ENCODE data around the gene PRKCZ. TPM values are rescaled to one million over a fixed set of nuclear protein-coding genes. Genes with fewer than 3 reads are reported as not detected.

Gene PRKCZ
- total and polyA plus RNA-seq, 4 donors: 4.8 to 9.9 (median 8.4) TPM

DNA sequence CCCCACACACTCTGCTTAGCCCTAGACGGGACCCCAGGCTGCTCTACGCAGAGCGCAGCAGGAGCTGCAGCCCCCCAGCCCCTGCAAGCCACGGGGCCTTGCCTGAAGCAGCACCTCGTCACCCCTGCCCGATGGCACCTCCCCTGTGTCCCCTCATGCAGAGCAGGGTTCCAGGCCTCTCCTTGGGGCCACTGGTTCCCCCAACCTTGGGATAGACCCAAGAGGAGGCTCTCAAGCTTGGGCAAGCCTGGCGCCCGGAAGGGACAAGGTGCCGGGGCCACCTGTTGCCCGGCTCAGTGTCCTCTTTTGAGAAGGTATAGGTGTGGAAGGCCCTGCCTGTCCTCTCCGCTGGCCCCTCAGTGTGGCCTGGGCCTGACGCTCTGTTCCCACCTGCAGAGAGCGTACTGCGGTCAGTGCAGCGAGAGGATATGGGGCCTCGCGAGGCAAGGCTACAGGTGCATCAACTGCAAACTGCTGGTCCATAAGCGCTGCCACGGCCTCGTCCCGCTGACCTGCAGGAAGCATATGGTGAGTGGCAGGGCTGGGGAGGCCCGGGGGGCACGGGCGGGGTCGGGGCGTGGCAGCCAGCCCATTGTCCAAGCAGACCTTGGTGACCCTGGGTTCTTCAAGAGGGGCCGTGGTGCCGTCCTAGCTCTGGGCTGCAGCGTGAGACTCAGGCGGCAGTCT is 93.7 kb downstream of the PRKCZ start:
- H3K9ac ChIP-seq (ENCODE audit: low read depth in 1 of 2, low read length in 2 of 2): no peak overlapping the region
- H3K9me3 ChIP-seq (ENCODE audit: control insufficient read depth in 4 of 4, low read length in 3 of 4): no peaks in the 10 kb centered on the region
- no peak overlapping the region for H3K27ac ChIP-seq (ENCODE audit: low read depth in 1 of 2, low read length in 2 of 2)
- H3K4me1 ChIP-seq (ENCODE audit: control insufficient read depth in 4 of 4, insufficient read depth in 4 of 4, low read length in 3 of 4): no peaks in the 10 kb centered on the region
- TF ChIP-seq FOXA1 (IDR thresholded peaks at IDR 0.05): no peak
- TF ChIP-seq TAF1 (conservative IDR thresholded peaks at IDR 0.05): no peak
- TF ChIP-seq, protein P1, sequence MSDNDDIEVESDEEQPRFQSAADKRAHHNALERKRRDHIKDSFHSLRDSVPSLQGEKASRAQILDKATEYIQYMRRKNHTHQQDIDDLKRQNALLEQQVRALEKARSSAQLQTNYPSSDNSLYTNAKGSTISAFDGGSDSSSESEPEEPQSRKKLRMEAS (IDR thresholded peaks at IDR 0.05): no peak
- TF ChIP-seq YY1 (IDR thresholded peaks at IDR 0.05): no peak
- no peak for TF ChIP-seq HNF4G (IDR thresholded peaks at IDR 0.05)
- TF ChIP-seq EGR1 (IDR thresholded peaks at IDR 0.05; ENCODE audit: low read depth in 2 of 2): no peak
- no peak for TF ChIP-seq RXRA (IDR thresholded peaks at IDR 0.05)
- TF ChIP-seq RAD21 (IDR thresholded peaks at IDR 0.05): no peak
- no peak for TF ChIP-seq SP1 (IDR thresholded peaks at IDR 0.05)
- 94% methylated on average over 30 of the region's 30 CpGs for WGBS
- no peak for DNase-seq (ENCODE audit: low spot score)
- peaks cover 0 to 29% (median 5%) of the 10 kb centered on the region in 4 donors for H3K36me3 ChIP-seq (ENCODE audit: control insufficient read depth in 4 of 4, insufficient read depth in 3 of 4, low read depth in 1 of 4, low read length in 3 of 4)
- no peaks in the 10 kb centered on the region for H3K27me3 ChIP-seq (ENCODE audit: control insufficient read depth in 4 of 4, insufficient read depth in 4 of 4, low read length in 3 of 4)
- H3K4me3 ChIP-seq (ENCODE audit: low read depth in 1 of 3, low read length in 3 of 3): no peak overlapping the region

DNA sequence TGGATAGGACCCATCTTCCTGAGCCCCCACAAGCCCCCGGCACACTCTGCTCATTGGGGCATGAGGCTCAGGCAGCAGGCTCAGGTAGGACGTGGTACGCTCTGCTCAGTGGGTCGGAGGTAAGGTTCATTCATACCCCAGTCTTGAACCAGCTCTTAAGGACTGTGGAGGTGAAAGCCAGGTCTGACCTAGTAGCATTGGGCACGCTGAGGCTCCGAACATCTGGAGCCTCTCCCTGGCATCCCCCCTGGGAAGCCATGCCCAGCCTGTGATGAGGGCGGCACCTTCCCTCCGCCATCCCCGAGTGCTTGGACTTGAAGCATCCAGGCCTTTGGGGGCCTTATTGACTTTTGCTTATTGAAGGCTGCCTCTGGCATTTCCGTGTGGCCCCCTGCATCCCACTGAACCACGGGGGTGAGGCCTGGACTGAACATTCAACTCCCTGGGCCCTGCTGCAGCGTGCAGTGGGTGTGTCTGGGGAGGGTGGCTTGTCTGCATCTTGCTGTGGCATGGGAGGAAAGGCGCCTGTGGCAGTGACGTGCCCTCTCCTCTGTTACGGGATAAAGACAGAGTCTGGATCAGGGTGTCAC is 94.4 kb downstream of the PRKCZ start:
- Histone ChIP-seq H3K9ac (ENCODE audit: low read depth in 1 of 2, low read length in 2 of 2) (no peak overlapping the region), H3K4me3 (ENCODE audit: low read depth in 1 of 3, low read length in 3 of 3) (no peak overlapping the region), H3K9me3 (ENCODE audit: control insufficient read depth in 4 of 4, low read length in 3 of 4) (no peaks in the 10 kb centered on the region), H3K4me1 (ENCODE audit: control insufficient read depth in 4 of 4, insufficient read depth in 4 of 4, low read length in 3 of 4) (no peaks in the 10 kb centered on the region), H3K36me3 (ENCODE audit: control insufficient read depth in 4 of 4, insufficient read depth in 3 of 4, low read depth in 1 of 4, low read length in 3 of 4) (peaks cover 0 to 31% (median 5%) of the 10 kb centered on the region in 4 donors), H3K27me3 (ENCODE audit: control insufficient read depth in 4 of 4, insufficient read depth in 4 of 4, low read length in 3 of 4) (no peaks in the 10 kb centered on the region), H3K27ac (ENCODE audit: low read depth in 1 of 2, low read length in 2 of 2) (no peak overlapping the region)
- no peak for TF ChIP-seq HNF4A (conservative IDR thresholded peaks at IDR 0.05)
- no peak for TF ChIP-seq GABPA (IDR thresholded peaks at IDR 0.05 in 1 of 2, conservative IDR thresholded peaks at IDR 0.05 in 1 of 2)
- TF ChIP-seq, protein P1 (IDR thresholded peaks at IDR 0.05): no peak
- no peak for TF ChIP-seq TAF1 (conservative IDR thresholded peaks at IDR 0.05)
- no peak for TF ChIP-seq NR2F2 (IDR thresholded peaks at IDR 0.05)
- TF ChIP-seq JUND (IDR thresholded peaks at IDR 0.05): no peak
- no peak for TF ChIP-seq HNF4G (IDR thresholded peaks at IDR 0.05)
- TF ChIP-seq FOXA1 (IDR thresholded peaks at IDR 0.05): no peak
- no peak for TF ChIP-seq RAD21 (IDR thresholded peaks at IDR 0.05)
- no peak for TF ChIP-seq SP1 (IDR thresholded peaks at IDR 0.05)
- no peak for TF ChIP-seq FOXA2 (IDR thresholded peaks at IDR 0.05)
- no peak for TF ChIP-seq ZBTB33 (IDR thresholded peaks at IDR 0.05)
- no peak for DNase-seq (ENCODE audit: low spot score)
- WGBS: 92% methylated on average over 15 of the region's 15 CpGs
